ENCODE measurements around the gene CMSS1.
A peak's percentile ranks its signal among the peaks of the same experiment; 100 is the strongest.

Gene CMSS1

DNA sequence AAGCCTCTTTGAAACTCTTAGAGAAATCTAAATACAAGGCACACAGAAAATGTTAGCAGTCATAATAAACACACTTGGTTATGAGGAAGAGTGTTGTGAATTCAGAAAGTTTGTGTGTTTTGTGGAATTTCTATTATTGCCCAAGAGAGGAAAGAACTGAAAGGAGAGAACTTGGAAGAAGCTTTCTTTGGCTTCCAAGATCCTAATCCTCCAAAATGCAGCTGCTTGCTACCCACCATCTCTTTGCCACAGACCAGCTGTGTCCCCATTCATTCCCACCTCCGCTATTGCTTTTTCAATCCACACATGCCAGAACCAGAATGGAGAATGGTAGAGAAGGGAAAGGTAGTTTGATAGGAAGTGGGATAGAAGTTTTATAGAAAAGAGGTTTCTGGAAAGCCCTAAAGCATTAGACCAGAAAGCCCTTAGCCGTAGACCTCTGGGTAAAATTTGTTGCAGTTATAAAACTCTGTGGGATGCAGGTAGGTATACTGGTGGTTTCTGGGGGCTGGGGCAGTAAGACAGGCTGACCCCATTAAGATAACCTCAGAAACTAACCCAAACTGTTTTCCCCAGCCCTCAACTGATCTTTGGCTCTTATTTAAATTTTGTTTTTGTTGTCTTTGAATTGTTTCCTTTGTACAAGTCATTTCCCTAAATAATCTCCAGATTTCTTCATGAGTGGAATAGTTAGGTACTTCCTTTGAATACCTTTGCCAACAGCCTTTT, 188.2 kb downstream of the CMSS1 start:
- no peak for DNase-seq (ENCODE audit: low spot score)
- TF ChIP-seq, protein P1, sequence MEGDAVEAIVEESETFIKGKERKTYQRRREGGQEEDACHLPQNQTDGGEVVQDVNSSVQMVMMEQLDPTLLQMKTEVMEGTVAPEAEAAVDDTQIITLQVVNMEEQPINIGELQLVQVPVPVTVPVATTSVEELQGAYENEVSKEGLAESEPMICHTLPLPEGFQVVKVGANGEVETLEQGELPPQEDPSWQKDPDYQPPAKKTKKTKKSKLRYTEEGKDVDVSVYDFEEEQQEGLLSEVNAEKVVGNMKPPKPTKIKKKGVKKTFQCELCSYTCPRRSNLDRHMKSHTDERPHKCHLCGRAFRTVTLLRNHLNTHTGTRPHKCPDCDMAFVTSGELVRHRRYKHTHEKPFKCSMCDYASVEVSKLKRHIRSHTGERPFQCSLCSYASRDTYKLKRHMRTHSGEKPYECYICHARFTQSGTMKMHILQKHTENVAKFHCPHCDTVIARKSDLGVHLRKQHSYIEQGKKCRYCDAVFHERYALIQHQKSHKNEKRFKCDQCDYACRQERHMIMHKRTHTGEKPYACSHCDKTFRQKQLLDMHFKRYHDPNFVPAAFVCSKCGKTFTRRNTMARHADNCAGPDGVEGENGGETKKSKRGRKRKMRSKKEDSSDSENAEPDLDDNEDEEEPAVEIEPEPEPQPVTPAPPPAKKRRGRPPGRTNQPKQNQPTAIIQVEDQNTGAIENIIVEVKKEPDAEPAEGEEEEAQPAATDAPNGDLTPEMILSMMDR (IDR thresholded peaks at IDR 0.05) = no peak
- Histone ChIP-seq H3K27ac (peak overlapping the region in 1 of 2 donors; percentile 33), H3K4me3 (no peak overlapping the region)

GRCh38 chr3:100006570-100007271, 189.1 kb downstream of the CMSS1 start:
- H3K4me3 ChIP-seq = no peak overlapping the region
- TF ChIP-seq, protein P1 (IDR thresholded peaks at IDR 0.05) = no peak
- no peak for DNase-seq (ENCODE audit: low spot score)
- peak overlapping the region in 1 of 2 donors; percentile 30 for H3K27ac ChIP-seq

DNA sequence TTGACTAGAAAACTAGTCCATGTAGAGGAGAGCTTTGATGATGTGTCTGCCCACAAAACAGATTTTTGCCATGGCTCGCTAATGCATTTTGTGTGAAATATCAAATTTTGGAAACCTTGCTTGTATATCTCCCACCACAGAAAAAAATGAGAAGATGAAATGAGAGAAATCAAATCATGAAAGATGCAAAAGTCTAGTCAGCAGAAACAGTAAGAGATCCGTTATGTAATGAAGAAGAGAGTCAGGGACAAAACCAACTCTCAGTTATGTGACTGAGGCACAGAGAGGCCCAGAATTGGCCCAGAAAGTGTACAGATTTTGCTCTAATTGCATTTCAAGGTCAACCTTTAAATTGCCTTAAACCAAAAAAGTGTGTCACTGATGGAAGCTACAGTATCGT, 189.7 kb downstream of the CMSS1 start:
- no peak for DNase-seq (ENCODE audit: low spot score)
- no peak overlapping the region for H3K4me3 ChIP-seq
- peak overlapping the region in 1 of 2 donors; percentile 47 for H3K27ac ChIP-seq
- TF ChIP-seq, protein P1 (IDR thresholded peaks at IDR 0.05) = no peak

DNA sequence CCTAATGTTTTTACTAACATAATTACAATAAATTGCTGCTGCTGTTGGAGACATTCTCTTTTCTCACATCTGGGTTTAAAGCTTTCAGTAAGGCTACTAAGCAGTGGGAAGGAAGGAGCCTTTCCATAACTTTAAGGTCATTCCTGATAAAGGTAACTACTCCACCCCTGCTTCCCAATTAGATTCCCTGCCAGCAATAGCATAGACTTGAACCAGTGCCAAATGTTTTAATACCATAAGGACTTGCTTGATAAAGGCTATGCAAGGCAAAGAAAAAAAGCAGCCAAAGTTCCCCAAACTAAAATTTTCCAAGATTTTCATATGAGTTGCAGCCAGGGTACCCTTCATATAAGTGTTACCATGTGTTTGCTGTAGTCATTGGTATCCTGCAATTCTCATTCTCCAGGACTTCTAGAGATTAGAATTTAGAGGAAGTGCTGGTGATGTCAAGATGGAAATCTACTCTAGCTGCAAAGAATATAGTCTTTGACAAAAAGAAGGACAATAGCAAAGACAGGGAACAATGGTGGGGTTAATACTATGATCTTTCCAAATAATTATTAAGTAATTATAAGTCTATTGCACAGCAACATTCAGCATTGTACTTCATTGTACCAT, 190.5 kb downstream of the CMSS1 start:
- no peak for DNase-seq (ENCODE audit: low spot score)
- no peak overlapping the region for H3K4me3 ChIP-seq
- H3K27ac ChIP-seq = peak overlapping the region in 1 of 2 donors; percentile 47
- TF ChIP-seq, protein P1 (IDR thresholded peaks at IDR 0.05) = no peak

- no peak for DNase-seq (ENCODE audit: low spot score)
- H3K27ac ChIP-seq = peak overlapping the region; percentile 66 to 67
- TF ChIP-seq, protein P1 (IDR thresholded peaks at IDR 0.05) = no peak
- H3K4me3 ChIP-seq = no peak overlapping the region
These were observed 191.8 kb downstream of the CMSS1 start for GRCh38 chr3:100009276-100010086.

DNA sequence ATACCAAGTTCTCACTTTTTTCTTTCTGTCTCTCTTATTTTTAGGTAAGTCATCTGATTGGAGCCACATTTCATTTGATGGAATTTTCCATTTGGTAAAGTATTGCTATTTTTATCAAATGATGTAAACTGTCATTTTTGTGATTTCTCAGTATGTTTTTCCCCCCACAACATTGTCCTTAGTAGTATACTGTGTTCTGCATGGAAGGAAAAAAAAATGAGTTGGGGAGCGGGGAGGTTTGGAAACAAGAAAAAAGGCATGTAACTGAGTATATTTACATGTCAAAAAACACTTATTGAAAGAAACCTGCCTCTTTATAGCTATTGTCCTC, 192.4 kb downstream of the CMSS1 start:
- H3K27ac ChIP-seq = peak overlapping the region; percentile 66 to 67

More for the DNA sequence above, 192.4 kb downstream of the CMSS1 start:
- no peak for DNase-seq (ENCODE audit: low spot score)
- no peak overlapping the region for H3K4me3 ChIP-seq
- TF ChIP-seq, protein P1 (IDR thresholded peaks at IDR 0.05) = no peak
